HepG2 (cell line): ENCODE data around the gene DIP2C. TPM values are rescaled to one million over a fixed set of nuclear protein-coding genes. Genes with fewer than 3 reads are reported as not detected.

ENCODE experiments used
- CBX5 ChIP-seq: sonication (generic); formaldehyde crosslinking; IDR thresholded peaks from 2 replicates; pipeline ENCODE4 v1.4.0; 2020; ENCODE audit warnings: missing genetic modification reagents, borderline replicate concordance
- ZNF546 ChIP-seq: sonication (generic); formaldehyde crosslinking; conservative IDR thresholded peaks from 2 replicates; pipeline ENCODE4 v1.8.1; 2023; ENCODE audit warnings: mild to moderate bottlenecking, missing genetic modification reagents
- polyA plus RNA-seq, 8 experiments: library from polyadenylated mRNA; depleted of rRNA in 3 of 8; stranded (reverse) in 7 of 8; unstranded in 1 of 8; fragments of >200 nt; fragmentation: Illumina TruSeq in 4 of 8; extraction: Trizol in 4 of 8; gene quantifications; 2 replicates each; pipeline versions ENCODE4 v1.2.1 to v1.2.3, GENCODE V29; 2011 to 2016; ENCODE audit warnings: low read depth in 4 of 8, missing spikeins in 1 of 8, mixed read lengths in 1 of 8; ENCODE audit not compliant: insufficient read depth in 1 of 8
- total RNA-seq, 5 experiments: library from RNA; depleted of rRNA; stranded (reverse); fragments of >200 nt; fragmentation: Illumina TruSeq; extraction: Trizol; gene quantifications; 2 replicates each; pipeline ENCODE4 v1.2.3, GENCODE V29; 2016; ENCODE audit warnings: low read depth in 1 of 5
- TF ChIP-seq, protein P1 (sequence below): sonication (generic); formaldehyde crosslinking; IDR thresholded peaks from 2 replicates; pipeline ENCODE4 v1.5.0; 2020; ENCODE audit warnings: mild to moderate bottlenecking, missing genetic modification reagents, borderline replicate concordance
- TF ChIP-seq, protein P2 (sequence below): sonication (generic); formaldehyde crosslinking; IDR thresholded peaks from 2 replicates; pipeline ENCODE4 v1.4.0; 2020; ENCODE audit warnings: low read depth, missing genetic modification reagents
- TF ChIP-seq, protein P3 (sequence below): sonication (generic); formaldehyde crosslinking; IDR thresholded peaks from 2 replicates; pipeline ENCODE4 v1.4.0; 2020; ENCODE audit warnings: missing genetic modification reagents, mild to moderate bottlenecking, borderline replicate concordance
- TF ChIP-seq, protein P4 (sequence below): fragments of 450-650 bp; IDR thresholded peaks from 2 replicates; pipeline ENCODE4 v1.6.1; 2017
- TF ChIP-seq, protein P5 (sequence below): sonication (generic); formaldehyde crosslinking; IDR thresholded peaks from 2 replicates; pipeline ENCODE4 v1.5.1; 2020; ENCODE audit warnings: mild to moderate bottlenecking, missing genetic modification reagents, moderate library complexity

DIP2C gene
- total and polyA plus RNA-seq, 2 of the 13 experiments (the other 11 are each of a cell fraction or from before 2014, with no cell fraction given) = 2.2 to 2.7 TPM

DNA sequence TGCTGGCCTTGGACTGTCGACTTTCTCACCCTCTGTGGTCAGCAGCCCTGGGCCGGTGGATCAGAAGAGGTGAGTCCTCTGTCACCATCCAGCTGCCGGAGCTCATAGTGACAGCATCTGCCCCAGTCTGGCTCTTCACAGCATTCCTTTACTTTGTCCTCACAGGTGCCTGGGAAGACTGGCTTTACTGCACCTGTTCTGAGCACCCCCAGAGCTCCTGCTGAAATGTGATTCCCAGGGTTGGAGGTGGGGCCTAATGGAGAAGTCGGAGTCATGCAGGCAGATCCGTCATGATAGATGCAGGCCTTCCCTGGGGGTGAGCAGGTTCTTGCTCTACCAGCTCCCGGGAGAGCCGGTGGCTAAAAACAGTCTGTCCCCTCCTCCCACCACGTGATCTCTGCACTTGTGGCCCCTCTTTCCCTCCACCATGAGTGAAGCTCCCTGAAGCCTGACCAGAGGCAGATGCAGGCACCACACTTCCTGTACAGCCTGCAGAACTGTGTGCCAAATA lies 382.7 kb downstream of the DIP2C start (continued):
- TF ChIP-seq, protein P1, sequence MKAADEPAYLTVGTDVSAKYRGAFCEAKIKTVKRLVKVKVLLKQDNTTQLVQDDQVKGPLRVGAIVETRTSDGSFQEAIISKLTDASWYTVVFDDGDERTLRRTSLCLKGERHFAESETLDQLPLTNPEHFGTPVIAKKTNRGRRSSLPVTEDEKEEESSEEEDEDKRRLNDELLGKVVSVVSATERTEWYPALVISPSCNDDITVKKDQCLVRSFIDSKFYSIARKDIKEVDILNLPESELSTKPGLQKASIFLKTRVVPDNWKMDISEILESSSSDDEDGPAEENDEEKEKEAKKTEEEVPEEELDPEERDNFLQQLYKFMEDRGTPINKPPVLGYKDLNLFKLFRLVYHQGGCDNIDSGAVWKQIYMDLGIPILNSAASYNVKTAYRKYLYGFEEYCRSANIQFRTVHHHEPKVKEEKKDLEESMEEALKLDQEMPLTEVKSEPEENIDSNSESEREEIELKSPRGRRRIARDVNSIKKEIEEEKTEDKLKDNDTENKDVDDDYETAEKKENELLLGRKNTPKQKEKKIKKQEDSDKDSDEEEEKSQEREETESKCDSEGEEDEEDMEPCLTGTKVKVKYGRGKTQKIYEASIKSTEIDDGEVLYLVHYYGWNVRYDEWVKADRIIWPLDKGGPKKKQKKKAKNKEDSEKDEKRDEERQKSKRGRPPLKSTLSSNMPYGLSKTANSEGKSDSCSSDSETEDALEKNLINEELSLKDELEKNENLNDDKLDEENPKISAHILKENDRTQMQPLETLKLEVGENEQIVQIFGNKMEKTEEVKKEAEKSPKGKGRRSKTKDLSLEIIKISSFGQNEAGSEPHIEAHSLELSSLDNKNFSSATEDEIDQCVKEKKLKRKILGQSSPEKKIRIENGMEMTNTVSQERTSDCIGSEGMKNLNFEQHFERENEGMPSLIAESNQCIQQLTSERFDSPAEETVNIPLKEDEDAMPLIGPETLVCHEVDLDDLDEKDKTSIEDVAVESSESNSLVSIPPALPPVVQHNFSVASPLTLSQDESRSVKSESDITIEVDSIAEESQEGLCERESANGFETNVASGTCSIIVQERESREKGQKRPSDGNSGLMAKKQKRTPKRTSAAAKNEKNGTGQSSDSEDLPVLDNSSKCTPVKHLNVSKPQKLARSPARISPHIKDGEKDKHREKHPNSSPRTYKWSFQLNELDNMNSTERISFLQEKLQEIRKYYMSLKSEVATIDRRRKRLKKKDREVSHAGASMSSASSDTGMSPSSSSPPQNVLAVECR = peak; percentile 39; the same call in 1 of the 2 replicates
- no peak for TF ChIP-seq CBX5 (CRISPR knock-in tag)
- TF ChIP-seq ZNF546 (CRISPR knock-in tag) = no peak
- TF ChIP-seq, protein P2, sequence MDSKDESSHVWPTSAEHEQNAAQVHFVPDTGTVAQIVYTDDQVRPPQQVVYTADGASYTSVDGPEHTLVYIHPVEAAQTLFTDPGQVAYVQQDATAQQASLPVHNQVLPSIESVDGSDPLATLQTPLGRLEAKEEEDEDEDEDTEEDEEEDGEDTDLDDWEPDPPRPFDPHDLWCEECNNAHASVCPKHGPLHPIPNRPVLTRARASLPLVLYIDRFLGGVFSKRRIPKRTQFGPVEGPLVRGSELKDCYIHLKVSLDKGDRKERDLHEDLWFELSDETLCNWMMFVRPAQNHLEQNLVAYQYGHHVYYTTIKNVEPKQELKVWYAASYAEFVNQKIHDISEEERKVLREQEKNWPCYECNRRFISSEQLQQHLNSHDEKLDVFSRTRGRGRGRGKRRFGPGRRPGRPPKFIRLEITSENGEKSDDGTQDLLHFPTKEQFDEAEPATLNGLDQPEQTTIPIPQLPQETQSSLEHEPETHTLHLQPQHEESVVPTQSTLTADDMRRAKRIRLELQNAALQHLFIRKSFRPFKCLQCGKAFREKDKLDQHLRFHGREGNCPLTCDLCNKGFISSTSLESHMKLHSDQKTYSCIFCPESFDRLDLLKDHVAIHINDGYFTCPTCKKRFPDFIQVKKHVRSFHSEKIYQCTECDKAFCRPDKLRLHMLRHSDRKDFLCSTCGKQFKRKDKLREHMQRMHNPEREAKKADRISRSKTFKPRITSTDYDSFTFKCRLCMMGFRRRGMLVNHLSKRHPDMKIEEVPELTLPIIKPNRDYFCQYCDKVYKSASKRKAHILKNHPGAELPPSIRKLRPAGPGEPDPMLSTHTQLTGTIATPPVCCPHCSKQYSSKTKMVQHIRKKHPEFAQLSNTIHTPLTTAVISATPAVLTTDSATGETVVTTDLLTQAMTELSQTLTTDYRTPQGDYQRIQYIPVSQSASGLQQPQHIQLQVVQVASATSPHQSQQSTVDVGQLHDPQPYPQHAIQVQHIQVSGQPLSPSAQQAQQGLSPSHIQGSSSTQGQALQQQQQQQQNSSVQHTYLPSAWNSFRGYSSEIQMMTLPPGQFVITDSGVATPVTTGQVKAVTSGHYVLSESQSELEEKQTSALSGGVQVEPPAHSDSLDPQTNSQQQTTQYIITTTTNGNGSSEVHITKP = no peak
- TF ChIP-seq, protein P3, sequence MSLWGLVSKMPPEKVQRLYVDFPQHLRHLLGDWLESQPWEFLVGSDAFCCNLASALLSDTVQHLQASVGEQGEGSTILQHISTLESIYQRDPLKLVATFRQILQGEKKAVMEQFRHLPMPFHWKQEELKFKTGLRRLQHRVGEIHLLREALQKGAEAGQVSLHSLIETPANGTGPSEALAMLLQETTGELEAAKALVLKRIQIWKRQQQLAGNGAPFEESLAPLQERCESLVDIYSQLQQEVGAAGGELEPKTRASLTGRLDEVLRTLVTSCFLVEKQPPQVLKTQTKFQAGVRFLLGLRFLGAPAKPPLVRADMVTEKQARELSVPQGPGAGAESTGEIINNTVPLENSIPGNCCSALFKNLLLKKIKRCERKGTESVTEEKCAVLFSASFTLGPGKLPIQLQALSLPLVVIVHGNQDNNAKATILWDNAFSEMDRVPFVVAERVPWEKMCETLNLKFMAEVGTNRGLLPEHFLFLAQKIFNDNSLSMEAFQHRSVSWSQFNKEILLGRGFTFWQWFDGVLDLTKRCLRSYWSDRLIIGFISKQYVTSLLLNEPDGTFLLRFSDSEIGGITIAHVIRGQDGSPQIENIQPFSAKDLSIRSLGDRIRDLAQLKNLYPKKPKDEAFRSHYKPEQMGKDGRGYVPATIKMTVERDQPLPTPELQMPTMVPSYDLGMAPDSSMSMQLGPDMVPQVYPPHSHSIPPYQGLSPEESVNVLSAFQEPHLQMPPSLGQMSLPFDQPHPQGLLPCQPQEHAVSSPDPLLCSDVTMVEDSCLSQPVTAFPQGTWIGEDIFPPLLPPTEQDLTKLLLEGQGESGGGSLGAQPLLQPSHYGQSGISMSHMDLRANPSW (CRISPR knock-in tag) = no peak
- TF ChIP-seq, protein P4, sequence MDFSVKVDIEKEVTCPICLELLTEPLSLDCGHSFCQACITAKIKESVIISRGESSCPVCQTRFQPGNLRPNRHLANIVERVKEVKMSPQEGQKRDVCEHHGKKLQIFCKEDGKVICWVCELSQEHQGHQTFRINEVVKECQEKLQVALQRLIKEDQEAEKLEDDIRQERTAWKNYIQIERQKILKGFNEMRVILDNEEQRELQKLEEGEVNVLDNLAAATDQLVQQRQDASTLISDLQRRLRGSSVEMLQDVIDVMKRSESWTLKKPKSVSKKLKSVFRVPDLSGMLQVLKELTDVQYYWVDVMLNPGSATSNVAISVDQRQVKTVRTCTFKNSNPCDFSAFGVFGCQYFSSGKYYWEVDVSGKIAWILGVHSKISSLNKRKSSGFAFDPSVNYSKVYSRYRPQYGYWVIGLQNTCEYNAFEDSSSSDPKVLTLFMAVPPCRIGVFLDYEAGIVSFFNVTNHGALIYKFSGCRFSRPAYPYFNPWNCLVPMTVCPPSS = no peak
- TF ChIP-seq, protein P5, sequence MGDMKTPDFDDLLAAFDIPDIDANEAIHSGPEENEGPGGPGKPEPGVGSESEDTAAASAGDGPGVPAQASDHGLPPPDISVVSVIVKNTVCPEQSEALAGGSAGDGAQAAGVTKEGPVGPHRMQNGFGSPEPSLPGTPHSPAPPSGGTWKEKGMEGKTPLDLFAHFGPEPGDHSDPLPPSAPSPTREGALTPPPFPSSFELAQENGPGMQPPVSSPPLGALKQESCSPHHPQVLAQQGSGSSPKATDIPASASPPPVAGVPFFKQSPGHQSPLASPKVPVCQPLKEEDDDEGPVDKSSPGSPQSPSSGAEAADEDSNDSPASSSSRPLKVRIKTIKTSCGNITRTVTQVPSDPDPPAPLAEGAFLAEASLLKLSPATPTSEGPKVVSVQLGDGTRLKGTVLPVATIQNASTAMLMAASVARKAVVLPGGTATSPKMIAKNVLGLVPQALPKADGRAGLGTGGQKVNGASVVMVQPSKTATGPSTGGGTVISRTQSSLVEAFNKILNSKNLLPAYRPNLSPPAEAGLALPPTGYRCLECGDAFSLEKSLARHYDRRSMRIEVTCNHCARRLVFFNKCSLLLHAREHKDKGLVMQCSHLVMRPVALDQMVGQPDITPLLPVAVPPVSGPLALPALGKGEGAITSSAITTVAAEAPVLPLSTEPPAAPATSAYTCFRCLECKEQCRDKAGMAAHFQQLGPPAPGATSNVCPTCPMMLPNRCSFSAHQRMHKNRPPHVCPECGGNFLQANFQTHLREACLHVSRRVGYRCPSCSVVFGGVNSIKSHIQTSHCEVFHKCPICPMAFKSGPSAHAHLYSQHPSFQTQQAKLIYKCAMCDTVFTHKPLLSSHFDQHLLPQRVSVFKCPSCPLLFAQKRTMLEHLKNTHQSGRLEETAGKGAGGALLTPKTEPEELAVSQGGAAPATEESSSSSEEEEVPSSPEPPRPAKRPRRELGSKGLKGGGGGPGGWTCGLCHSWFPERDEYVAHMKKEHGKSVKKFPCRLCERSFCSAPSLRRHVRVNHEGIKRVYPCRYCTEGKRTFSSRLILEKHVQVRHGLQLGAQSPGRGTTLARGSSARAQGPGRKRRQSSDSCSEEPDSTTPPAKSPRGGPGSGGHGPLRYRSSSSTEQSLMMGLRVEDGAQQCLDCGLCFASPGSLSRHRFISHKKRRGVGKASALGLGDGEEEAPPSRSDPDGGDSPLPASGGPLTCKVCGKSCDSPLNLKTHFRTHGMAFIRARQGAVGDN (CRISPR knock-in tag) = peak; percentile 41
